K562 (cell line): Measurements from ENCODE around the gene ACADVL. TPM values are rescaled to one million over a fixed set of nuclear protein-coding genes. Genes with fewer than 3 reads are reported as not detected.
A peak's percentile ranks its signal among the peaks of the same experiment; 100 is the strongest.

Experiments used
- ATAC-seq: fragments of 200-7000 bp; cut with Tn5 transposase; 3 replicates; pipeline ENCODE4 v1.9.1; 2020; ENCODE audit warnings: moderate library complexity
- BruUV-seq: library from RNA; stranded (reverse); fragments of 400-500 nt; replicated peaks from 2 replicates; lab custom pipeline; 2021; lab: Mats Ljungman, UMichigan
- CTCF ChIA-PET: fragments of 300-600 bp; formaldehyde crosslinking; extraction: SDS; loops from one replicate; lab custom pipeline; 2021; ENCODE audit warnings: low intra/inter-chr PET ratio; lab: Yijun Ruan, JAX
- POLR2A ChIA-PET: fragments of 300-600, 350-650 bp; sonication (Branson Sonifier 250); formaldehyde crosslinking; extraction: SDS; loops from one replicate; lab custom pipeline; 2021; ENCODE audit warnings: antibody characterized with exemption, inconsistent platforms; lab: Yijun Ruan, JAX
- DNase-seq, 4 experiments: peaks; one replicate each; pipeline versions ENCODE4 v3.0.0 to v3.0.0-alpha.2; 2011 to 2018; ENCODE audit warnings: low spot score in 3 of 4, mixed read lengths in 3 of 4; ENCODE audit errors: extremely low read depth in 1 of 4
- FAIRE-seq: peaks from 2 replicates; lab custom pipeline; 2011; peaks lifted over from hg19 to GRCh38; lab: Jason Lieb, UNC
- H2AFZ ChIP-seq: 2 replicates; pipeline ENCODE4 v1.6.0; 2011; ENCODE audit warnings: low read depth, low read length, control low read depth, inconsistent platforms
- H3K27ac ChIP-seq: fragments of 200-600 bp; 3 replicates; pipeline ENCODE4 v1.8.0; 2011; ENCODE audit warnings: low read depth, mild to moderate bottlenecking, control low read depth, inconsistent platforms, low read length, moderate library complexity, mixed read lengths; ENCODE audit errors: extremely low read depth
- H3K27me3 ChIP-seq, 2 experiments: fragments of 300-600 bp in 1 of 2; 2 replicates in 1 of 2; 3 replicates in 1 of 2; pipeline versions ENCODE4 v1.6.0 to v1.8.0; 2011; ENCODE audit warnings: inconsistent platforms in 2 of 2, low read length in 2 of 2, mild to moderate bottlenecking in 1 of 2, mixed read lengths in 1 of 2, moderate library complexity in 1 of 2; ENCODE audit not compliant: control insufficient read depth in 2 of 2, insufficient read depth in 2 of 2
- H3K36me3 ChIP-seq: fragments of 300-600 bp; 3 replicates; pipeline ENCODE4 v1.8.0; 2011; ENCODE audit warnings: mild to moderate bottlenecking, low read length, inconsistent platforms; ENCODE audit not compliant: control insufficient read depth, insufficient read depth
- H3K4me1 ChIP-seq, 2 experiments: fragments of 200-600 bp in 1 of 2; replicated peaks in 1 of 2; 2 replicates in 1 of 2; 3 replicates in 1 of 2; pipeline versions ENCODE4 v1.5.1 to v1.8.0; 2011; ENCODE audit warnings: inconsistent platforms in 2 of 2, low read length in 2 of 2, mild to moderate bottlenecking in 1 of 2, mixed read lengths in 1 of 2, moderate library complexity in 1 of 2; ENCODE audit not compliant: control insufficient read depth in 2 of 2, insufficient read depth in 2 of 2
- H3K4me2 ChIP-seq: 2 replicates; pipeline ENCODE4 v1.6.1; 2011; ENCODE audit warnings: low read length, control low read depth, inconsistent platforms, mixed read lengths; ENCODE audit not compliant: insufficient read depth
- H3K4me3 ChIP-seq: fragments of 200-600 bp; sonication (generic), shearing (Covaris generic); 2 replicates; pipeline ENCODE4 v1.5.1; 2016; ENCODE audit warnings: control low read depth, inconsistent platforms
- H3K79me2 ChIP-seq: fragments of 200-600 bp; 3 replicates; pipeline ENCODE4 v1.8.0; 2011; ENCODE audit warnings: low read length, inconsistent platforms; ENCODE audit not compliant: control insufficient read depth, insufficient read depth
- H3K9ac ChIP-seq, 2 experiments: 2 replicates each; pipeline versions ENCODE4 v1.6.0 to v1.6.1; 2011; ENCODE audit warnings: low read depth in 2 of 2, low read length in 2 of 2, control low read depth in 1 of 2, inconsistent platforms in 1 of 2, mild to moderate bottlenecking in 1 of 2, mixed read lengths in 1 of 2; ENCODE audit not compliant: insufficient read depth in 1 of 2
- H3K9me1 ChIP-seq: one replicate; pipeline ENCODE4 v1.6.0; 2011; ENCODE audit warnings: inconsistent platforms, mild to moderate bottlenecking, low read length, moderate library complexity; ENCODE audit not compliant: control insufficient read depth, insufficient read depth
- H3K9me3 ChIP-seq: replicated peaks from 2 replicates; pipeline ENCODE4 v1.5.1; 2011; ENCODE audit warnings: low read depth, low read length, inconsistent platforms; ENCODE audit not compliant: control insufficient read depth, insufficient read depth
- H4K20me1 ChIP-seq: replicated peaks from 2 replicates; pipeline ENCODE4 v1.6.1; 2011; ENCODE audit warnings: low read length, inconsistent platforms, mixed read lengths; ENCODE audit not compliant: control insufficient read depth, insufficient read depth
- CBFB ChIP-seq: sonication (generic); formaldehyde crosslinking; IDR thresholded peaks from 2 replicates; pipeline ENCODE4 v1.4.0; 2020; ENCODE audit warnings: mild to moderate bottlenecking, missing genetic modification reagents
- GTF2F1 ChIP-seq: IDR thresholded peaks from 2 replicates; pipeline ENCODE4 v1.6.1; 2011; ENCODE audit warnings: low read depth, low read length, improper control_type of control experiment
- NFIC ChIP-seq: fragments of 450-650 bp; IDR thresholded peaks from 2 replicates; pipeline ENCODE4 v1.6.1; 2017; ENCODE audit warnings: mild to moderate bottlenecking, inconsistent platforms
- PHTF2 ChIP-seq: fragments of 250-450 bp; sonication (Bioruptor Pico); IDR thresholded peaks from 2 replicates; pipeline ENCODE4 v1.5.0; 2021; ENCODE audit warnings: mild to moderate bottlenecking
- TRIM24 ChIP-seq, 2 experiments: fragments of 450-650 bp; IDR thresholded peaks; 2 replicates each; pipeline ENCODE4 v1.6.1; 2016
- YY1 ChIP-seq, 3 experiments: IDR thresholded peaks; 2 replicates each; pipeline ENCODE4 v1.6.1; 2011; ENCODE audit warnings: low read length in 2 of 3, mild to moderate bottlenecking in 2 of 3, moderate library complexity in 2 of 3, borderline replicate concordance in 1 of 3, control low read depth in 1 of 3, low read depth in 1 of 3; ENCODE audit not compliant: insufficient read depth in 3 of 3, insufficient replicate concordance in 2 of 3, control insufficient read depth in 1 of 3, insufficient read length in 1 of 3; ENCODE audit errors: extremely low read depth in 1 of 3
- ZNF280A ChIP-seq: fragments of 450-650 bp; IDR thresholded peaks from 2 replicates; pipeline ENCODE4 v1.6.1; 2018; ENCODE audit warnings: mild to moderate bottlenecking, low read depth; ENCODE audit not compliant: partially characterized antibody
- ZNF436 ChIP-seq: fragments of 250-450, 450-650 bp; sonication (Bioruptor Pico); formaldehyde crosslinking; IDR thresholded peaks from 2 replicates; pipeline ENCODE4 v1.7.0; 2020; ENCODE audit warnings: mild to moderate bottlenecking
- WGBS: fragments of 100-300 bp; shearing (Covaris generic); methylation state at CpG from one replicate; pipeline ENCODE4 v1.1.6; 2016; ENCODE audit warnings: low coverage, mixed read lengths; ENCODE audit not compliant: insufficient coverage; ENCODE audit errors: missing lambda C conversion rate; 5-methylcytosine and 5-hydroxymethylcytosine counted together
- in situ Hi-C: fragments of 300-500 bp; cut with MboI; formaldehyde crosslinking; loops from 4 replicates; pipeline ENCODE4 v1.15.0; 2018; ENCODE audit warnings: inconsistent platforms, mixed read lengths
- intact Hi-C: fragments of 100-400 bp; cut with micrococcal nuclease; formaldehyde crosslinking; loops from 2 replicates; pipeline ENCODE4 v1.14.2; 2022
- polyA plus RNA-seq, 8 experiments: library from polyadenylated mRNA; depleted of rRNA in 4 of 8; stranded (reverse) in 5 of 8; unstranded in 3 of 8; fragments of >200 nt; fragmentation: Nextera tagmentation in 2 of 8; fragmentation: Illumina TruSeq in 1 of 8; extraction: Ambion mirVana in 2 of 8; extraction: Trizol in 1 of 8; gene quantifications; 2 replicates each; pipeline versions ENCODE4 v1.2.1 to v1.2.3, GENCODE V29; 2011 to 2014; ENCODE audit warnings: inconsistent platforms in 1 of 8, missing spikeins in 1 of 8
- total RNA-seq, 7 experiments: library from RNA; depleted of rRNA in 6 of 7; stranded (reverse); fragments of >200 nt in 6 of 7; fragmentation: Illumina TruSeq in 2 of 7; extraction: Trizol in 2 of 7; gene quantifications; 2 replicates each; pipeline versions ENCODE4 v1.2.1 to v1.2.3, GENCODE V29; 2011 to 2021; ENCODE audit warnings: low replicate concordance in 1 of 7
- TF ChIP-seq, protein P1 (sequence below), 2 experiments: fragments of 150-350 bp in 1 of 2; IDR thresholded peaks; 2 replicates each; pipeline ENCODE4 v1.6.1; 2012 to 2016; ENCODE audit warnings: low read depth in 2 of 2, low read length in 2 of 2, mild to moderate bottlenecking in 1 of 2, moderate library complexity in 1 of 2
- TF ChIP-seq, protein P2 (sequence below), 2 experiments: IDR thresholded peaks; 2 replicates each; pipeline ENCODE4 v1.6.1; 2011; ENCODE audit warnings: borderline replicate concordance in 1 of 2, control low read depth in 1 of 2, low read depth in 1 of 2, low read length in 1 of 2, mild to moderate bottlenecking in 1 of 2, mixed read lengths in 1 of 2, moderate library complexity in 1 of 2; ENCODE audit not compliant: insufficient read depth in 1 of 2, insufficient read length in 1 of 2, poor library complexity in 1 of 2, severe bottlenecking in 1 of 2; ENCODE audit errors: extremely low read depth in 1 of 2

The ACADVL gene
- total and polyA plus RNA-seq, 9 of the 15 experiments (the other 6 are each of a cell fraction or from before 2014, with no cell fraction given): 25.5 to 449 (median 214) TPM

- 17% methylated on average over 4 of the region's 4 CpGs for WGBS
- H3K4me3 ChIP-seq: peak overlapping the region; percentile 68
- H3K27me3 ChIP-seq: no peaks in the 10 kb centered on the region
- FAIRE-seq (peak; percentile 57), DNase-seq (no peak), ATAC-seq (no peak)
- BruUV-seq: no TSS peak
- TF ChIP-seq YY1 (IDR thresholded peaks at IDR 0.05; ENCODE audit: borderline replicate concordance in 1 of 3, control insufficient read depth in 1 of 3, extremely low read depth in 1 of 3, insufficient read depth in 3 of 3, insufficient read length in 1 of 3, insufficient replicate concordance in 2 of 3, low read depth in 1 of 3, low read length in 2 of 3) (no peak), TRIM24 (IDR thresholded peaks at IDR 0.05) (no peak), ZNF280A (no peak), ZNF436 (CRISPR knock-in tag) (no peak), NFIC (no peak), GTF2F1 (no peak), CBFB (CRISPR knock-in tag) (no peak), PHTF2 (no peak)
- TF ChIP-seq, protein P1, sequence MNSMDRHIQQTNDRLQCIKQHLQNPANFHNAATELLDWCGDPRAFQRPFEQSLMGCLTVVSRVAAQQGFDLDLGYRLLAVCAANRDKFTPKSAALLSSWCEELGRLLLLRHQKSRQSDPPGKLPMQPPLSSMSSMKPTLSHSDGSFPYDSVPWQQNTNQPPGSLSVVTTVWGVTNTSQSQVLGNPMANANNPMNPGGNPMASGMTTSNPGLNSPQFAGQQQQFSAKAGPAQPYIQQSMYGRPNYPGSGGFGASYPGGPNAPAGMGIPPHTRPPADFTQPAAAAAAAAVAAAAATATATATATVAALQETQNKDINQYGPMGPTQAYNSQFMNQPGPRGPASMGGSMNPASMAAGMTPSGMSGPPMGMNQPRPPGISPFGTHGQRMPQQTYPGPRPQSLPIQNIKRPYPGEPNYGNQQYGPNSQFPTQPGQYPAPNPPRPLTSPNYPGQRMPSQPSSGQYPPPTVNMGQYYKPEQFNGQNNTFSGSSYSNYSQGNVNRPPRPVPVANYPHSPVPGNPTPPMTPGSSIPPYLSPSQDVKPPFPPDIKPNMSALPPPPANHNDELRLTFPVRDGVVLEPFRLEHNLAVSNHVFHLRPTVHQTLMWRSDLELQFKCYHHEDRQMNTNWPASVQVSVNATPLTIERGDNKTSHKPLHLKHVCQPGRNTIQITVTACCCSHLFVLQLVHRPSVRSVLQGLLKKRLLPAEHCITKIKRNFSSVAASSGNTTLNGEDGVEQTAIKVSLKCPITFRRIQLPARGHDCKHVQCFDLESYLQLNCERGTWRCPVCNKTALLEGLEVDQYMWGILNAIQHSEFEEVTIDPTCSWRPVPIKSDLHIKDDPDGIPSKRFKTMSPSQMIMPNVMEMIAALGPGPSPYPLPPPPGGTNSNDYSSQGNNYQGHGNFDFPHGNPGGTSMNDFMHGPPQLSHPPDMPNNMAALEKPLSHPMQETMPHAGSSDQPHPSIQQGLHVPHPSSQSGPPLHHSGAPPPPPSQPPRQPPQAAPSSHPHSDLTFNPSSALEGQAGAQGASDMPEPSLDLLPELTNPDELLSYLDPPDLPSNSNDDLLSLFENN (IDR thresholded peaks at IDR 0.05; ENCODE audit: low read depth in 2 of 2, low read length in 2 of 2): no peak
- TF ChIP-seq, protein P2, sequence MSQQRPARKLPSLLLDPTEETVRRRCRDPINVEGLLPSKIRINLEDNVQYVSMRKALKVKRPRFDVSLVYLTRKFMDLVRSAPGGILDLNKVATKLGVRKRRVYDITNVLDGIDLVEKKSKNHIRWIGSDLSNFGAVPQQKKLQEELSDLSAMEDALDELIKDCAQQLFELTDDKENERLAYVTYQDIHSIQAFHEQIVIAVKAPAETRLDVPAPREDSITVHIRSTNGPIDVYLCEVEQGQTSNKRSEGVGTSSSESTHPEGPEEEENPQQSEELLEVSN (IDR thresholded peaks at IDR 0.05; ENCODE audit: borderline replicate concordance in 1 of 2, extremely low read depth in 1 of 2, insufficient read depth in 1 of 2, insufficient read length in 1 of 2, low read depth in 1 of 2, low read length in 1 of 2, poor library complexity in 1 of 2, severe bottlenecking in 1 of 2): no peak
- H3K9me3 ChIP-seq: no peaks in the 10 kb centered on the region
- POLR2A ChIA-PET: interaction anchor here (1.1 to 3.6 kb wide), 2 partner anchors 11 to 24 kb away, joined by 3 to 16 read pairs; partner anchors contain the start of genes CTDNEP1 and ELP5
- H3K9me1 ChIP-seq: no peaks in the 10 kb centered on the region
- peaks cover 5% of the 10 kb centered on the region; the same call in 1 of the 2 replicates for H4K20me1 ChIP-seq
- peaks cover 64% of the 10 kb centered on the region for H3K79me2 ChIP-seq
- intact Hi-C loops (no loop called here), in situ Hi-C loops (no loop called here)
- peak overlapping the region; percentile 80 to 97; a peak in 3 of 4 replicates for H3K9ac ChIP-seq
- no peak overlapping the region for H2AFZ ChIP-seq
- H3K36me3 ChIP-seq: peaks cover 53% of the 10 kb centered on the region; the same call in 2 of the 3 replicates
- H3K27ac ChIP-seq: peak overlapping the region; percentile 98
- H3K4me1 ChIP-seq: peaks cover 34 to 39% of the 10 kb centered on the region in 2 experiments; a peak in 4 of 5 replicates
- CTCF ChIA-PET: no interaction called here
- peak overlapping the region; percentile 88 for H3K4me2 ChIP-seq
Observed at GRCh38 chr17:7240375-7240774, 20.6 kb downstream of the ACADVL start.
